IMR-90 (cell line): Measurements from ENCODE around the gene FARS2. TPM values are rescaled to one million over a fixed set of nuclear protein-coding genes. Genes with fewer than 3 reads are reported as not detected.

Experiments used
- ATAC-seq: fragments of 200-7000 bp; cut with Tn5 transposase; 2 replicates; pipeline ENCODE4 v1.9.1; 2020; ENCODE audit warnings: low read depth, mild to moderate bottlenecking, moderate library complexity
- BruUV-seq: library from RNA; stranded (reverse); fragments of 400-500 nt; replicated peaks from 2 replicates; lab custom pipeline; 2021; lab: Mats Ljungman, UMichigan
- CTCF ChIA-PET: fragments of 300-600 bp; formaldehyde crosslinking; extraction: SDS; loops from one replicate; lab custom pipeline; 2021; ENCODE audit warnings: antibody characterized with exemption; lab: Yijun Ruan, JAX
- POLR2A ChIA-PET: fragments of 300-600 bp; sonication (Branson Sonifier 250); formaldehyde crosslinking; loops from one replicate; lab custom pipeline; 2022; ENCODE audit warnings: antibody characterized with exemption; ENCODE audit not compliant: unreplicated experiment; lab: Charles Lee
- DNase-seq: peaks from one replicate; pipeline ENCODE4 v3.0.0; 2013
- H2AFZ ChIP-seq: replicated peaks from 2 replicates; pipeline ENCODE3; 2013; ENCODE audit warnings: low read length, mild to moderate bottlenecking; ENCODE audit not compliant: poor library complexity
- H2AK5ac ChIP-seq: 2 replicates; pipeline ENCODE4 v1.6.1; 2013; ENCODE audit warnings: low read depth, low read length, inconsistent platforms
- H2AK9ac ChIP-seq: replicated peaks from 2 replicates; pipeline ENCODE3; 2013; ENCODE audit warnings: mild to moderate bottlenecking, low read depth, low read length, moderate library complexity; ENCODE audit not compliant: poor library complexity
- H2BK120ac ChIP-seq: 2 replicates; pipeline ENCODE4 v1.6.1; 2013; ENCODE audit warnings: low read depth, low read length, inconsistent platforms
- H2BK15ac ChIP-seq: 3 replicates; pipeline ENCODE4 v1.6.1; 2013; ENCODE audit warnings: low read depth, low read length, inconsistent platforms
- H2BK20ac ChIP-seq: 2 replicates; pipeline ENCODE4 v1.6.1; 2013; ENCODE audit warnings: low read depth, mild to moderate bottlenecking, inconsistent platforms, low read length, moderate library complexity
- H2BK5ac ChIP-seq: 2 replicates; pipeline ENCODE4 v1.6.1; 2013; ENCODE audit warnings: mild to moderate bottlenecking, low read depth, low read length, inconsistent platforms; ENCODE audit not compliant: poor library complexity, severe bottlenecking
- H3K14ac ChIP-seq: replicated peaks from 2 replicates; pipeline ENCODE4 v1.6.1; 2013; ENCODE audit warnings: low read depth, low read length, inconsistent platforms
- H3K18ac ChIP-seq: 2 replicates; pipeline ENCODE4 v1.6.1; 2013; ENCODE audit warnings: low read depth, low read length, control low read depth
- H3K23ac ChIP-seq: 2 replicates; pipeline ENCODE4 v1.6.1; 2013; ENCODE audit warnings: low read depth, low read length, inconsistent platforms
- H3K27ac ChIP-seq: 2 replicates; pipeline ENCODE4 v1.5.1; 2013; ENCODE audit warnings: mild to moderate bottlenecking, control low read depth, low read length; ENCODE audit not compliant: insufficient read depth
- H3K27me3 ChIP-seq: 2 replicates; pipeline ENCODE4 v1.6.1; 2013; ENCODE audit warnings: low read length; ENCODE audit not compliant: control insufficient read depth, insufficient read depth
- H3K36me3 ChIP-seq: 2 replicates; pipeline ENCODE4 v1.6.1; 2013; ENCODE audit warnings: low read length, mixed read lengths; ENCODE audit not compliant: control insufficient read depth, insufficient read depth
- H3K4ac ChIP-seq: 2 replicates; pipeline ENCODE4 v1.6.1; 2013; ENCODE audit warnings: low read depth, low read length, inconsistent platforms
- H3K4me1 ChIP-seq: 2 replicates; pipeline ENCODE4 v1.6.1; 2013; ENCODE audit warnings: low read length, mixed read lengths; ENCODE audit not compliant: control insufficient read depth, insufficient read depth
- H3K4me2 ChIP-seq: 2 replicates; pipeline ENCODE4 v1.6.1; 2013; ENCODE audit warnings: low read depth, mild to moderate bottlenecking, control low read depth, low read length, moderate library complexity
- H3K4me3 ChIP-seq: 2 replicates; pipeline ENCODE4 v1.5.1; 2013; ENCODE audit warnings: low read depth, mild to moderate bottlenecking, control low read depth, low read length, moderate library complexity; ENCODE audit not compliant: insufficient read depth
- H3K56ac ChIP-seq: 2 replicates; pipeline ENCODE4 v1.6.1; 2013; ENCODE audit warnings: low read length, inconsistent platforms; ENCODE audit not compliant: insufficient read depth; ENCODE audit errors: extremely low read depth
- H3K79me1 ChIP-seq, 2 experiments: 2 replicates each; pipeline ENCODE4 v1.6.1; 2013; ENCODE audit warnings: low read length in 2 of 2, inconsistent platforms in 1 of 2, low read depth in 1 of 2
- H3K9ac ChIP-seq: 2 replicates; pipeline ENCODE4 v1.6.1; 2013; ENCODE audit warnings: low read depth, low read length, control low read depth
- H3K9me1 ChIP-seq: 2 replicates; pipeline ENCODE4 v1.6.1; 2013; ENCODE audit warnings: low read length, inconsistent platforms; ENCODE audit not compliant: insufficient read depth
- H3K9me3 ChIP-seq: 2 replicates; pipeline ENCODE4 v1.6.1; 2013; ENCODE audit warnings: low read length; ENCODE audit not compliant: control insufficient read depth, insufficient read depth
- H4K20me1 ChIP-seq: 2 replicates; pipeline ENCODE4 v1.6.1; 2013; ENCODE audit warnings: low read length, inconsistent platforms; ENCODE audit not compliant: insufficient read depth
- H4K5ac ChIP-seq: 2 replicates; pipeline ENCODE4 v1.6.1; 2013; ENCODE audit warnings: mild to moderate bottlenecking, low read depth, low read length, control low read depth
- H4K8ac ChIP-seq, 2 experiments: 2 replicates each; pipeline ENCODE4 v1.6.1; 2013; ENCODE audit warnings: low read depth in 2 of 2, low read length in 2 of 2, control low read depth in 1 of 2, inconsistent platforms in 1 of 2
- H4K91ac ChIP-seq: 2 replicates; pipeline ENCODE4 v1.6.1; 2013; ENCODE audit warnings: low read depth, low read length, inconsistent platforms; ENCODE audit not compliant: insufficient read depth
- BHLHE40 ChIP-seq: fragments of 150-350 bp; IDR thresholded peaks from 2 replicates; pipeline ENCODE4 v1.6.1; 2016; ENCODE audit warnings: mild to moderate bottlenecking, low read depth, low read length
- CEBPB ChIP-seq: IDR thresholded peaks from 2 replicates; pipeline ENCODE4 v1.6.1; 2012; ENCODE audit warnings: low read depth, low read length, improper control_type of control experiment
- CHD1 ChIP-seq: IDR thresholded peaks from 2 replicates; pipeline ENCODE4 v1.6.1; 2012; ENCODE audit warnings: low read depth, low read length, improper control_type of control experiment
- RCOR1 ChIP-seq: IDR thresholded peaks from 2 replicates; pipeline ENCODE4 v1.6.1; 2012; ENCODE audit warnings: mild to moderate bottlenecking, low read length, improper control_type of control experiment; ENCODE audit not compliant: insufficient replicate concordance
- RFX5 ChIP-seq: IDR thresholded peaks from 2 replicates; pipeline ENCODE4 v1.8.0; 2012; ENCODE audit warnings: low read depth, mild to moderate bottlenecking, low read length, moderate library complexity
- SMC3 ChIP-seq: fragments of 150-350 bp; IDR thresholded peaks from 2 replicates; pipeline ENCODE4 v1.6.1; 2016; ENCODE audit warnings: low read depth, mild to moderate bottlenecking, antibody characterized with exemption, low read length, moderate library complexity
- WGBS, 2 experiments: methylation state at CpG; one replicate each; pipeline versions ENCODE4 v1.1.5 to v1.1.7; 2013; ENCODE audit warnings: missing lambda C conversion rate in 2 of 2; ENCODE audit not compliant: insufficient read length in 1 of 2; ENCODE audit errors: extremely low coverage in 2 of 2; 5-methylcytosine and 5-hydroxymethylcytosine counted together
- dilution Hi-C: fragments of 300-500 bp; cut with HindIII; formaldehyde crosslinking; loops from one replicate; pipeline ENCODE4 v1.14.3; 2018; ENCODE audit warnings: low sequenced_read_pairs; ENCODE audit not compliant: unreplicated experiment
- in situ Hi-C: fragments of 300-500 bp; cut with MboI; formaldehyde crosslinking; loops from 3 replicates; pipeline ENCODE4 v1.14.3; 2019; ENCODE audit warnings: low sequenced_read_pairs, inconsistent platforms, mixed read lengths
- intact Hi-C: fragments of 100-400 bp; cut with micrococcal nuclease; formaldehyde crosslinking; loops from 2 replicates; pipeline ENCODE4 v1.10.0; 2022
- polyA plus RNA-seq, 3 experiments: library from polyadenylated mRNA; depleted of rRNA; stranded (reverse); fragments of >200 nt; gene quantifications; 2 replicates each; pipeline ENCODE4 v1.2.3, GENCODE V29; 2012; ENCODE audit warnings: low replicate concordance in 1 of 3
- total RNA-seq: library from RNA; depleted of rRNA; stranded (reverse); fragments of >200 nt; gene quantifications from 2 replicates; pipeline ENCODE4 v1.2.3, GENCODE V29; 2012
- TF ChIP-seq, protein P1 (sequence below): fragments of 150-350 bp; IDR thresholded peaks from 2 replicates; pipeline ENCODE4 v1.6.1; 2016; ENCODE audit warnings: low read depth, mild to moderate bottlenecking, low read length, moderate library complexity, borderline replicate concordance

FARS2 gene
- total and polyA plus RNA-seq, 2 of the 4 experiments (the other 2 are of a cell fraction) = 12.1 to 28.9 TPM

DNA sequence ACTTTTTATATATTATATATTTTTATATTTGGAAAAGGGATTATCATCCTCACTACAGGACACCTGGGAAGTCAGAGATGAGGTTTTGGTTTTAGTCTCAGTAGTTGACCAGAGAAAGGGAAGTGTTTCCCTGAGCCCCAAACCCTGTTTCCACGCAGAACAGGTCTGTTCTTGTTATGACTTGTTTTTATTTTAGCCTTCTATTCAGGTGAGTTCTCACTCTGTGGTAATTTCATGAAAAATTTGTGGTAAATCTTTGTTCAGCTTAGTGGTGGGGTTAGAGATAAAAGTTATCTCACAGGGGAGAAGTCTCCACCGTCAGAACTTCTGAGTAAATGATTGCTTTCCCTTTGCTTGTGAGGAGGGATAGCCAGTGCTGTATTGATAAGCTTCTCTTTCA lies 224.9 kb downstream of the FARS2 start:
- no peak overlapping the region for H4K5ac ChIP-seq
- no peak overlapping the region for H3K18ac ChIP-seq
- no peak overlapping the region for H2BK15ac ChIP-seq
- H2AFZ ChIP-seq = no peak overlapping the region
- no peak overlapping the region for H2BK20ac ChIP-seq
- H3K4ac ChIP-seq = no peak overlapping the region
- no peak overlapping the region for H2AK9ac ChIP-seq
- H3K4me2 ChIP-seq = no peak overlapping the region
- H2BK5ac ChIP-seq = no peak overlapping the region
- DNase-seq = no peak
- intact Hi-C loops = no loop called here
- no peak overlapping the region for H3K4me3 ChIP-seq
- H4K91ac ChIP-seq = no peak overlapping the region
- no peak overlapping the region for H3K23ac ChIP-seq
- no peak overlapping the region for H3K56ac ChIP-seq
- no TSS peak for BruUV-seq
- POLR2A ChIA-PET = no interaction called here
- H3K9ac ChIP-seq = no peak overlapping the region
- no peaks in the 10 kb centered on the region for H3K4me1 ChIP-seq
- no peak overlapping the region for H4K8ac ChIP-seq
- no peaks in the 10 kb centered on the region for H3K79me1 ChIP-seq
- H3K9me1 ChIP-seq = no peaks in the 10 kb centered on the region; the same call in 1 of the 2 replicates
- no peaks in the 10 kb centered on the region for H4K20me1 ChIP-seq
- CTCF ChIA-PET = interaction anchor here (0.6 to 2.2 kb wide), 2 partner anchors 15 to 1061 kb away, joined by 3 to 8 read pairs; no protein-coding TSS in a partner anchor
- H2BK120ac ChIP-seq = no peak overlapping the region
- H3K36me3 ChIP-seq = 0 out of 2 replicates have a peak, but pooled peaks cover 2% of the 10 kb centered on the region
- no CpG with 5 or more reads among the region's 2 CpGs for WGBS, 2 experiments
- no peak for ATAC-seq
- dilution Hi-C loops = no loop called here
- H3K14ac ChIP-seq = no peak overlapping the region
- no peak overlapping the region for H3K27ac ChIP-seq
- no peaks in the 10 kb centered on the region for H3K27me3 ChIP-seq
- no peak for TF ChIP-seq CHD1
- TF ChIP-seq RCOR1 = no peak
- TF ChIP-seq RFX5 = no peak
- TF ChIP-seq CEBPB = no peak
- no peak for TF ChIP-seq SMC3
- TF ChIP-seq, protein P1, sequence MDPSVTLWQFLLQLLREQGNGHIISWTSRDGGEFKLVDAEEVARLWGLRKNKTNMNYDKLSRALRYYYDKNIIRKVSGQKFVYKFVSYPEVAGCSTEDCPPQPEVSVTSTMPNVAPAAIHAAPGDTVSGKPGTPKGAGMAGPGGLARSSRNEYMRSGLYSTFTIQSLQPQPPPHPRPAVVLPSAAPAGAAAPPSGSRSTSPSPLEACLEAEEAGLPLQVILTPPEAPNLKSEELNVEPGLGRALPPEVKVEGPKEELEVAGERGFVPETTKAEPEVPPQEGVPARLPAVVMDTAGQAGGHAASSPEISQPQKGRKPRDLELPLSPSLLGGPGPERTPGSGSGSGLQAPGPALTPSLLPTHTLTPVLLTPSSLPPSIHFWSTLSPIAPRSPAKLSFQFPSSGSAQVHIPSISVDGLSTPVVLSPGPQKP = no peak
- no peak for TF ChIP-seq BHLHE40
- in situ Hi-C loops = no loop called here
- no peaks in the 10 kb centered on the region for H3K9me3 ChIP-seq
- H2AK5ac ChIP-seq = no peak overlapping the region
